CD14-positive monocyte (primary cell): ENCODE results near the gene GSTK1. TPM values are rescaled to one million over a fixed set of nuclear protein-coding genes. Genes with fewer than 3 reads are reported as not detected.

ENCODE experiments used
- DNase-seq, 3 donors: peaks; one replicate each; pipeline ENCODE4 v3.0.0-alpha.2; 2011 to 2022
- H2AFZ ChIP-seq: 2 replicates; pipeline ENCODE4 v1.6.0; 2012; ENCODE audit warnings: mild to moderate bottlenecking, low read depth, low read length, inconsistent platforms; ENCODE audit not compliant: insufficient read depth, poor library complexity, severe bottlenecking
- H3K27ac ChIP-seq, 2 donors: 1 replicate in 1 of 2; 2 replicates in 1 of 2; pipeline ENCODE4 v1.5.1; 2012 to 2013; ENCODE audit warnings: low read length in 2 of 2, control low read depth in 1 of 2, inconsistent platforms in 1 of 2, low read depth in 1 of 2, mild to moderate bottlenecking in 1 of 2
- H3K27me3 ChIP-seq, 2 donors: one replicate each; pipeline versions ENCODE4 v1.6.0 to v1.6.1; 2011 to 2013; ENCODE audit warnings: low read length in 2 of 2; ENCODE audit not compliant: control insufficient read depth in 2 of 2, insufficient read depth in 2 of 2
- H3K36me3 ChIP-seq, 2 donors: replicated peaks in 1 of 2; 1 replicate in 1 of 2; 2 replicates in 1 of 2; pipeline versions ENCODE4 v1.5.1 to v1.6.1; 2012 to 2013; ENCODE audit warnings: low read length in 2 of 2, control low read depth in 1 of 2, inconsistent platforms in 1 of 2, mild to moderate bottlenecking in 1 of 2; ENCODE audit not compliant: insufficient read depth in 2 of 2, control insufficient read depth in 1 of 2
- H3K4me1 ChIP-seq, 2 donors: 1 replicate in 1 of 2; 2 replicates in 1 of 2; pipeline versions ENCODE4 v1.5.1 to v1.6.1; 2012 to 2013; ENCODE audit warnings: low read length in 2 of 2, control low read depth in 1 of 2, inconsistent platforms in 1 of 2, mild to moderate bottlenecking in 1 of 2, moderate library complexity in 1 of 2; ENCODE audit not compliant: insufficient read depth in 2 of 2, control insufficient read depth in 1 of 2
- H3K4me2 ChIP-seq: replicated peaks from 2 replicates; pipeline ENCODE3; 2012; ENCODE audit warnings: low read length, moderate library complexity, mild to moderate bottlenecking; ENCODE audit not compliant: poor library complexity, severe bottlenecking; ENCODE audit errors: extremely low read depth
- H3K4me3 ChIP-seq, 3 experiments: fragments of 200-600 bp in 1 of 3; sonication (generic) in 1 of 3; replicated peaks in 1 of 3; 1 replicate in 2 of 3; 2 replicates in 1 of 3; pipeline ENCODE4 v1.5.1; 2011 to 2013; ENCODE audit warnings: low read length in 3 of 3, mild to moderate bottlenecking in 3 of 3, control low read depth in 2 of 3, low read depth in 2 of 3, inconsistent platforms in 1 of 3, moderate library complexity in 1 of 3
- H3K79me2 ChIP-seq: 2 replicates; pipeline ENCODE4 v1.6.0; 2012; ENCODE audit warnings: mild to moderate bottlenecking, control low read depth, inconsistent platforms, low read length, moderate library complexity; ENCODE audit not compliant: insufficient read depth
- H3K9ac ChIP-seq: 2 replicates; pipeline ENCODE4 v1.6.0; 2017; ENCODE audit warnings: low read length, mild to moderate bottlenecking; ENCODE audit not compliant: insufficient read depth, poor library complexity, severe bottlenecking
- H3K9me3 ChIP-seq, 2 donors: replicated peaks in 1 of 2; 1 replicate in 1 of 2; 2 replicates in 1 of 2; pipeline versions ENCODE4 v1.5.1 to v1.6.1; 2012 to 2013; ENCODE audit warnings: low read length in 2 of 2, control low read depth in 1 of 2; ENCODE audit not compliant: control insufficient read depth in 1 of 2, insufficient read depth in 1 of 2
- H4K20me1 ChIP-seq: 2 replicates; pipeline ENCODE4 v1.6.0; 2012; ENCODE audit warnings: mild to moderate bottlenecking, low read length, control low read depth, moderate library complexity; ENCODE audit not compliant: insufficient read depth
- H3K27ac Mint-ChIP-seq, 7 donors: one replicate each; pipeline ENCODE4 v1.8.0; 2020; ENCODE audit warnings: mild to moderate bottlenecking in 7 of 7, mixed read lengths in 7 of 7, moderate library complexity in 6 of 7, inconsistent platforms in 2 of 7
- H3K27me3 Mint-ChIP-seq, 3 donors: one replicate each; pipeline ENCODE4 v1.8.0; 2021 to 2022; ENCODE audit warnings: low read depth in 3 of 3, mild to moderate bottlenecking in 3 of 3, mixed read lengths in 3 of 3, moderate library complexity in 3 of 3, inconsistent platforms in 1 of 3
- H3K36me3 Mint-ChIP-seq, 2 donors: one replicate each; pipeline ENCODE4 v1.8.0; 2020; ENCODE audit warnings: mixed read lengths in 2 of 2, inconsistent platforms in 1 of 2, mild to moderate bottlenecking in 1 of 2
- H3K4me1 Mint-ChIP-seq: one replicate; pipeline ENCODE4 v1.8.0; 2020; ENCODE audit warnings: mild to moderate bottlenecking, mixed read lengths
- H3K4me3 Mint-ChIP-seq, 2 donors: one replicate each; pipeline ENCODE4 v1.8.0; 2020; ENCODE audit warnings: mild to moderate bottlenecking in 2 of 2, mixed read lengths in 2 of 2, moderate library complexity in 1 of 2
- H3K9me3 Mint-ChIP-seq, 7 donors: one replicate each; pipeline ENCODE4 v1.8.0; 2020 to 2022; ENCODE audit warnings: mixed read lengths in 7 of 7, mild to moderate bottlenecking in 6 of 7, moderate library complexity in 6 of 7, inconsistent platforms in 2 of 7
- CTCF ChIP-seq: fragments of 200-600 bp; IDR thresholded peaks from one replicate; pipeline ENCODE4 v1.8.0; 2022; ENCODE audit warnings: antibody characterized with exemption, mild to moderate bottlenecking
- WGBS: methylation state at CpG from one replicate; pipeline ENCODE4 v1.1.5; 2013; ENCODE audit warnings: missing lambda C conversion rate; ENCODE audit not compliant: insufficient coverage; 5-methylcytosine and 5-hydroxymethylcytosine counted together
- intact Hi-C, 2 donors: fragments of 100-400 bp; cut with micrococcal nuclease; formaldehyde crosslinking; loops; one replicate each; pipeline versions ENCODE4 v1.15.0 to v1.15.1; 2023
- polyA plus RNA-seq, 3 donors: library from polyadenylated mRNA; depleted of rRNA in 1 of 3; unstranded in 2 of 3; stranded (reverse) in 1 of 3; fragments of 300-500 nt in 2 of 3; fragments of >200 nt in 1 of 3; fragmentation: Illumina TruSeq in 2 of 3; gene quantifications; 1 replicate in 2 of 3; 2 replicates in 1 of 3; pipeline ENCODE4 v1.2.3, GENCODE V29; 2012 to 2021

Gene GSTK1
- polyA plus RNA-seq, 3 donors: 413 to 547 (median 427) TPM

- Mint-ChIP-seq H3K27me3 (peaks cover 0 to 3% (median 0%) of the 10 kb centered on the region in 3 donors), H3K4me1 (peaks cover 24% of the 10 kb centered on the region), H3K27ac (no peak overlapping the region), H3K36me3 (no peaks in the 10 kb centered on the region), H3K9me3 (peaks cover 0 to 11% (median 5%) of the 10 kb centered on the region in 7 donors), H3K4me3 (no peak overlapping the region)
- H3K79me2 ChIP-seq: no peaks in the 10 kb centered on the region
- peaks cover 8 to 23% of the 10 kb centered on the region in 2 donors for H3K4me1 ChIP-seq
- no CpG with 5 or more reads among the region's 3 CpGs for WGBS
- H3K4me2 ChIP-seq: no peak overlapping the region
- no peaks in the 10 kb centered on the region for H3K36me3 ChIP-seq
- intact Hi-C loops: no loop called here
- no peaks in the 10 kb centered on the region for H3K27me3 ChIP-seq
- DNase-seq: no peak
- no peak overlapping the region for H3K4me3 ChIP-seq
- no peak overlapping the region for H2AFZ ChIP-seq
- H4K20me1 ChIP-seq: no peaks in the 10 kb centered on the region
- no peak for TF ChIP-seq CTCF
- H3K9ac ChIP-seq: no peak overlapping the region
- H3K27ac ChIP-seq: no peak overlapping the region
- peaks cover 0 to 3% of the 10 kb centered on the region in 2 donors for H3K9me3 ChIP-seq
Measured at GRCh38 chr7:143255564-143255963, 7.7 kb upstream of the GSTK1 start.

- no peaks in the 10 kb centered on the region for H3K36me3 Mint-ChIP-seq
- H3K27me3 Mint-ChIP-seq: peaks cover 0 to 3% (median 0%) of the 10 kb centered on the region in 3 donors
- no peak overlapping the region for H3K9ac ChIP-seq
- peaks cover 0 to 11% (median 5%) of the 10 kb centered on the region in 7 donors for H3K9me3 Mint-ChIP-seq
- H3K4me2 ChIP-seq: no peak overlapping the region
- no peak overlapping the region for H3K4me3 Mint-ChIP-seq
- H3K27me3 ChIP-seq: no peaks in the 10 kb centered on the region
- H3K36me3 ChIP-seq: no peaks in the 10 kb centered on the region
- intact Hi-C loops: no loop called here
- no peak overlapping the region for H3K27ac Mint-ChIP-seq
- no peak for DNase-seq
- no peaks in the 10 kb centered on the region for H4K20me1 ChIP-seq
- peak; percentile 37 for TF ChIP-seq CTCF
- H3K4me1 ChIP-seq: peaks cover 8 to 17% of the 10 kb centered on the region in 2 donors
- H3K4me1 Mint-ChIP-seq: peaks cover 19% of the 10 kb centered on the region
- H3K4me3 ChIP-seq: no peak overlapping the region
- H2AFZ ChIP-seq: no peak overlapping the region
- no peak overlapping the region for H3K27ac ChIP-seq
- no peaks in the 10 kb centered on the region for H3K79me2 ChIP-seq
- 100% methylated on average over 1 of the region's 3 CpGs for WGBS
- H3K9me3 ChIP-seq: peaks cover 0 to 3% of the 10 kb centered on the region in 2 donors
Measured at GRCh38 chr7:143256325-143256724, 6.9 kb upstream of the GSTK1 start.
